ENCODE results near the gene DNASE1L3. TPM values are rescaled to one million over a fixed set of nuclear protein-coding genes. Genes with fewer than 3 reads are reported as not detected.

Gene DNASE1L3
- total RNA-seq, 6 experiments from 2014 or later, result not detected

- no peak overlapping the region for H3K27ac Mint-ChIP-seq
- no peak overlapping the region for H3K4me3 Mint-ChIP-seq
- H3K36me3 Mint-ChIP-seq (ENCODE audit: low read depth), result no peaks in the 10 kb centered on the region
- no peak for DNase-seq
- TF ChIP-seq, protein P1, sequence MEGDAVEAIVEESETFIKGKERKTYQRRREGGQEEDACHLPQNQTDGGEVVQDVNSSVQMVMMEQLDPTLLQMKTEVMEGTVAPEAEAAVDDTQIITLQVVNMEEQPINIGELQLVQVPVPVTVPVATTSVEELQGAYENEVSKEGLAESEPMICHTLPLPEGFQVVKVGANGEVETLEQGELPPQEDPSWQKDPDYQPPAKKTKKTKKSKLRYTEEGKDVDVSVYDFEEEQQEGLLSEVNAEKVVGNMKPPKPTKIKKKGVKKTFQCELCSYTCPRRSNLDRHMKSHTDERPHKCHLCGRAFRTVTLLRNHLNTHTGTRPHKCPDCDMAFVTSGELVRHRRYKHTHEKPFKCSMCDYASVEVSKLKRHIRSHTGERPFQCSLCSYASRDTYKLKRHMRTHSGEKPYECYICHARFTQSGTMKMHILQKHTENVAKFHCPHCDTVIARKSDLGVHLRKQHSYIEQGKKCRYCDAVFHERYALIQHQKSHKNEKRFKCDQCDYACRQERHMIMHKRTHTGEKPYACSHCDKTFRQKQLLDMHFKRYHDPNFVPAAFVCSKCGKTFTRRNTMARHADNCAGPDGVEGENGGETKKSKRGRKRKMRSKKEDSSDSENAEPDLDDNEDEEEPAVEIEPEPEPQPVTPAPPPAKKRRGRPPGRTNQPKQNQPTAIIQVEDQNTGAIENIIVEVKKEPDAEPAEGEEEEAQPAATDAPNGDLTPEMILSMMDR (IDR thresholded peaks at IDR 0.05), result no peak
- peaks cover 13% of the 10 kb centered on the region for H3K4me1 Mint-ChIP-seq (ENCODE audit: low read depth)
- H3K27me3 Mint-ChIP-seq (ENCODE audit: insufficient read depth), result peaks cover 2% of the 10 kb centered on the region; the same call in 1 of the 2 replicates
- no peaks in the 10 kb centered on the region for H3K9me3 Mint-ChIP-seq
These were observed 20.5 kb downstream of the DNASE1L3 start for GRCh38 chr3:58190291-58190690.

- TF ChIP-seq, protein P1 (IDR thresholded peaks at IDR 0.05), result no peak
These were observed 21.1 kb downstream of the DNASE1L3 start for GRCh38 chr3:58189691-58190090.

DNA sequence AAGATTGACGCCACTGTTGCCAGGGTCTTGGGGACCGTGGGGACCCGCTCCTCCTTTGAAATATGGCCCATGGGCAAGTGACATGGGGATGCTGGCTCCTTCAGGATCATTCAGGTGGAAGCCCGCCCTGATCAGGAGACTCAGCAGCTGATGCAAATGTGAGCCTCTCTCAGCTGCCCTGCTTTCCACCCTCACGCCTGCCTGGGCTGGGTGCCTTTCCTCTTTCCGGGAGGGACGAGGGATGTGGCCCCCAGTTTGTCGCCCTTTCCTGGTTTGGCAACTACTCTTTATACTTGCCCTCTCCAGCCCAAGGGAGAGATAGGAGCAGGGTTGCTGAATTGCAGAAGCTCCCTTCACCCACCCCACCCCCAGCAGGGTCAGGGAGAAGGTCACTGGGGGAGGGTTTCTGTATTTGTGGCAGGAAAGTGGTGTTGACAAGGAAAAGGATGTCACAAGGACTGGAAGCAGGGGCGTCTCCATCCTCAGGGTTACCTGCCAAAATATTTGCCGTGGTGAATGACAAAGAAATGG, 21.8 kb downstream of the DNASE1L3 start:
- TF ChIP-seq, protein P1 (IDR thresholded peaks at IDR 0.05), result no peak
- Mint-ChIP-seq H3K4me1 (ENCODE audit: low read depth) (peaks cover 13% of the 10 kb centered on the region), H3K4me3 (no peak overlapping the region), H3K27ac (no peak overlapping the region), H3K27me3 (ENCODE audit: insufficient read depth) (peaks cover 2% of the 10 kb centered on the region; the same call in 1 of the 2 replicates), H3K36me3 (ENCODE audit: low read depth) (no peaks in the 10 kb centered on the region), H3K9me3 (no peaks in the 10 kb centered on the region)
- no peak for DNase-seq

More at GRCh38 chr3:58189691-58190090, 21.1 kb downstream of the DNASE1L3 start:
- Mint-ChIP-seq H3K36me3 (ENCODE audit: low read depth) (no peaks in the 10 kb centered on the region), H3K4me1 (ENCODE audit: low read depth) (peaks cover 13% of the 10 kb centered on the region), H3K4me3 (no peak overlapping the region), H3K9me3 (no peaks in the 10 kb centered on the region), H3K27ac (no peak overlapping the region), H3K27me3 (ENCODE audit: insufficient read depth) (peaks cover 2% of the 10 kb centered on the region; the same call in 1 of the 2 replicates)
- no peak for DNase-seq

DNA sequence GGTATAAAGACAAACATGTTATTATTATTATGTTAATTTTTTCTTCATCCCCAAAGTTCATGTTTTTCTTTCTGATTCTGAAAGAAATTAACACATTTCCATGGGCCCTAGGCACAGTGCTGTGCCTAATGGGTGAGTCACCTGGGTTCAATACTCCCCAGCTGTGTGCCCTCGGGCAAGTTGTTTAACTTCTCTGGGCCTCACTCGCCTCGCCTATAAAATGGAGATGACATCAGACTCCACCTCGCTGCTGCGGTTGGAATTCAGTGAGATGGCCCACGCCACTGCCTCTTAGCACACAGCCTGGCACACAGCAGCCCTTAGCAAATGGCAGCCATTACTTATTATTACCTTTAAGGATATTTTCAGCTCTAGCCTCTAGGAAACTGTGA, 22.6 kb downstream of the DNASE1L3 start:
- peaks cover 5% of the 10 kb centered on the region for H3K27me3 Mint-ChIP-seq (ENCODE audit: insufficient read depth)
- TF ChIP-seq, protein P1 (IDR thresholded peaks at IDR 0.05), result no peak
- peak; percentile 69 for DNase-seq
- H3K4me3 Mint-ChIP-seq, result no peak overlapping the region
- H3K9me3 Mint-ChIP-seq, result no peaks in the 10 kb centered on the region
- H3K36me3 Mint-ChIP-seq (ENCODE audit: low read depth), result no peaks in the 10 kb centered on the region
- H3K4me1 Mint-ChIP-seq (ENCODE audit: low read depth), result peaks cover 16% of the 10 kb centered on the region
- H3K27ac Mint-ChIP-seq, result no peak overlapping the region

DNA sequence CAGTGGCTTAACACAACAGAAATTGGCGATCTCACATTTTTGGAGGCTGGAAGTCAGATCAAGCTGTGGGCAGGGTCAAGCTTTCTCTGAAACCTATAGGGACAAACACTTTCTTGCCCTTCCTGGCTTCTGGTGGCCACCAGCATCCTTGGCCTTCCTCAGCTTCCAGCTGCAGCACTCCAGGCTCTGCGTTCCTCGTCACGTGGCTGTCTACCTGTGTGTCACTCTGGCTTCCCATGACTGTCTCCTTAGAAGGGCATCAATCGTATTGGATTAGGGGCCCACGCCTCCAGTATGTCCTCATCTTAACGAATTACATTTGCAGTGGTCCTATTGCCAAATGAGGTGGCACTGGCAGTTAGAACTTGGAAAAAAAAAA, 25.8 kb downstream of the DNASE1L3 start:
- no peak overlapping the region for H3K27ac Mint-ChIP-seq
- H3K9me3 Mint-ChIP-seq, result no peaks in the 10 kb centered on the region
- TF ChIP-seq, protein P1 (IDR thresholded peaks at IDR 0.05), result no peak
- peaks cover 18% of the 10 kb centered on the region for H3K4me1 Mint-ChIP-seq (ENCODE audit: low read depth)
- H3K36me3 Mint-ChIP-seq (ENCODE audit: low read depth), result no peaks in the 10 kb centered on the region
- H3K4me3 Mint-ChIP-seq, result no peak overlapping the region
- peaks cover 11% of the 10 kb centered on the region for H3K27me3 Mint-ChIP-seq (ENCODE audit: insufficient read depth)
- DNase-seq, result no peak

Measured in HFFc6 (cell line).